Stimulated activated CD4-positive, alpha-beta T cell treated with anti-CD3 and anti-CD28 coated beads, Interleukin-1b, Interleukin-23, amount 100 ng/mL, for 4 hours (primary cell): ENCODE measurements around the gene GFM2.
A peak's percentile ranks its signal among the peaks of the same experiment; 100 is the strongest.
"Not testable (repeated sequence)": the region's sequence is repeated elsewhere in the genome, so short reads cannot be mapped to it uniquely, and the experiment has no call there.

Experiments
- DNase-seq, 2 donors: peaks; one replicate each; pipeline ENCODE4 v3.0.0-alpha.2; 2020; ENCODE audit warnings: low read depth in 2 of 2

Gene GFM2, protein sequence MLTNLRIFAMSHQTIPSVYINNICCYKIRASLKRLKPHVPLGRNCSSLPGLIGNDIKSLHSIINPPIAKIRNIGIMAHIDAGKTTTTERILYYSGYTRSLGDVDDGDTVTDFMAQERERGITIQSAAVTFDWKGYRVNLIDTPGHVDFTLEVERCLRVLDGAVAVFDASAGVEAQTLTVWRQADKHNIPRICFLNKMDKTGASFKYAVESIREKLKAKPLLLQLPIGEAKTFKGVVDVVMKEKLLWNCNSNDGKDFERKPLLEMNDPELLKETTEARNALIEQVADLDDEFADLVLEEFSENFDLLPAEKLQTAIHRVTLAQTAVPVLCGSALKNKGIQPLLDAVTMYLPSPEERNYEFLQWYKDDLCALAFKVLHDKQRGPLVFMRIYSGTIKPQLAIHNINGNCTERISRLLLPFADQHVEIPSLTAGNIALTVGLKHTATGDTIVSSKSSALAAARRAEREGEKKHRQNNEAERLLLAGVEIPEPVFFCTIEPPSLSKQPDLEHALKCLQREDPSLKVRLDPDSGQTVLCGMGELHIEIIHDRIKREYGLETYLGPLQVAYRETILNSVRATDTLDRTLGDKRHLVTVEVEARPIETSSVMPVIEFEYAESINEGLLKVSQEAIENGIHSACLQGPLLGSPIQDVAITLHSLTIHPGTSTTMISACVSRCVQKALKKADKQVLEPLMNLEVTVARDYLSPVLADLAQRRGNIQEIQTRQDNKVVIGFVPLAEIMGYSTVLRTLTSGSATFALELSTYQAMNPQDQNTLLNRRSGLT

DNA sequence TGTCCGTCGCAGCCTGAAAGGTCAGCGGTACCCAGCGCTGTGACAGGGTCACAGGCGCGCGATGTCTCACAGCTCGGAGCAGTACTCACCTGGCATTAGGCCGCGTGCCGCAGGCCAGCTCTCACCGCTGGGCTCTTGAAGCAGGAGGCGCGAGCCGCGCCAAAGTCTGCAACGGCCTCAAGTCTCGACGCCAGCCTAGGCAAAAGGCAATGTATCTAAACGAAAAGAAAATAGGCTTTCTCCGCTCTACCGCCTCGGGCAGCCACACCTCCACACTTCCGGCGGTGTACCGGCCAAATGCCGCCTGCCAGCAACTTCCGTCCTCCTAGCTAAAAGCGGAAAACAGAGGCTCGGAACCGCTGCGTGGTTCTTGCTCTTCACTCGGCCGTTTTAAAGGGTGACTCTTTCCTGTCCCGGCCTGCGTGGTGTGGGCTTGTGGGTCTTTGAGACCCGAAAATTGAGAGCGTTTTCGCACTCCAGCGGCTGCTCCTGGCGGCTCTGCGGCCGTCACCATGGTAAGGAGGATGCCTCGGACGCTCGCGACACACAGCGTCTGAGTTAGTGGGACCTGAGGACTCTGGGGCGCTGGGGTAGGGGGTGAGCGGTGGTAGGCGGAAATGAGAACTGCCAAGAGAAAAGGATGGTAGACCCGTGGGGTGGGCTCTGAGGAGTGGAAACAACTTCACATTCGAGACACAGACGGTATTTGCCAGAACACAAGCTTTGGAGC lies at the start of gene GFM2, which contains the start of gene NSA2:
GFM2 (minus strand) TSS at position 269 of the 730 bp plus-strand sequence. CDS start 3,375 bp downstream, outside the sequence.
NSA2 (plus strand) TSS at position 401 of the 730 bp plus-strand sequence; CDS start at position 513, 112 bp downstream.
- peak; percentile 85 for DNase-seq

DNA sequence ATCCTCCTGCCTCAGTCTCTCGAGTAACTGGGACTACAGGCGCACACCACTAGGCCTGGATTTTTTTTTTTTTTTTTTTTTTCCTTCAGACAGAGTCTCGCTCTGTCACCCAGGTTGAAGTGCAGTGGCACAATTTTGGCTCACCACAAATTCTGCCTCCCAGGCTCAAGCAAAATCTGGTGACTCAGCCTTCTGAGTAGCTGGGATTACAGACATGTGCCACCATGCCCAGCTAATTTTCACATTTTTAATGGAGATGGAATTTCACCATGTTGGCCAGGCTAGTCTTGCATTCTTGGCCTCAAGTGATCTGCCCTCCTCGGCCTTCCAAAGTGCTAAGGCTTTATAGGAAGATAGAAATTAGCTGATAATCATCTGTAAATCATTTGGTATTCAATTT lies 44.0 kb upstream of the GFM2 start:
- DNase-seq = no peak

DNA sequence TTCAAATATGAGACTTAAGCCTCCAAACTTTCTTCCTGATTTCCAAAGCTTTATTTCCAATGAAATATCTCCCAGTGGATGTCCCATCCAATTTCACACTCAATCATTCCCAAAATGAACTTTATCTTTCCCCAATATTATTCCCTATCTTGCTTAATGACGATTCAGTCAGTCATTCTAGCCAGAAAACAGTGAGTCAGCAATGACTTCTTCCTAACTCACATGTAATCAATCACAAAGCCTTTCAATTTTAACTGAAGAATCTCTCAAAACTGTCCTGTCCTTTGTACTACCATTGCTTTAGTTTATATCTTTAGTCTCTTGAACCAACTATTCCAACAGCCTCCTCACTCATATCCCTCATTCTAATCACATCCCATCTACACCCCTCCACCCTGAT lies 35.0 kb upstream of the GFM2 start:
- no peak for DNase-seq

DNA sequence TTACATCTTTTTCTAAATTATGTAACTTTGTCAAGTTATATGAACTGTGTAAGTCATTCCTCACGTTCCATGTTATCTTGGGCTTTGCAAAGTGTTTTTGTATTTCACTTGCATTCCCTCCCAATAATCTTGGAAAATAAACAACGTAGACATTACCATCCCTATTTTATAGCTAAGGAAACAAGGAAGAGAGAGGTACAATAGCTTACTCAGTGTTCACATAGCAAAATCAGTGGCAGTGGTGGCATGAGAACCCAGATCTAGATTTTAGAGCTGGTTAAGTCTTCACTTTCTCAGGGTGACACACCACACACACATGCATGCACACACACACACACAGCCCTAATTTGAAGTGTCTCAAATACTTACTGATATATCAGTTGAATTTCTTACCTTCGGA lies 34.3 kb upstream of the GFM2 start:
- no peak for DNase-seq

DNA sequence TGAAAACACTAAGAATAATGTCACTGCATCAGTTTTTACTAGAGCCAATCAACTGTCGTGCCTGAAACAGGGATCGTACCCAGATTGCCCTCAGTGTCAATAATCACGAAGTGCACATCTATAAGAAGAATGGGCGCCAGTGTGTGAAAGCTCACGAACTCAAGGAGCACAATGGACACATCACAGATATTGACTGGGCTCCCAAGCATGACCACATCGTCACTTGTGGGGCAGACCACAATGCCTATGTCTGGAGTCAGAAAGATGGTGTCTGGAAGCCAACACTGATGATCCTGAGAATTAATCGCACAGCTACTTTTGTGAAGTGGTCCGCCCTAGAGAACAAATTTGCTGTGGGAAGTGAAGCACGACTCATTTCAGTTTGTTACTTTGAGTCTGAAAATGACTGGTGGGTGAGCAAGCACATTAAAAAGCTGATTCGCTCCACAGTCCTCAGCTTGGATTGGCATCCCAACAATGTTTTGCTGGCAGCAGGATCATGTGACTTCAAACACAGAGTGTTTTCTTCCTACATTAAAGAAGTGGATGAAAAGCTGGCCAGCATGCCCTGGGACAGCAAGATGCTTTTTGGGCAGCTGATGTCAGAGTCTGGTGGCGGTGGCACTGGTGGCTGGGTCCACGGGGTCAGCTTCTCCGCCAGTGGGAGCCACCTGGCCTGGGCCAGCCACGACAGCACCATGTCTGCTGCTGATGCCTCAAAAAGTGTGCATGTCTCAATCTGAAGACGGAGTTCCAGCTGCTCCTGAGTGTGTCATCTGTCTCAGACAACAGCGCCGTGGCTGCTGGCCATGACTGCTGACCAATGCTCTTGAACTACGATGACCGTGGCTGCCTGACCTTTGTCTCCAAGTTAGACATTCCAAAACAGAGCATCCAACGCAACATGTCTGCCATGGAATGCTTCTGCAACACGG lies 32.3 kb upstream of the GFM2 start:
- DNase-seq = no peak

DNA sequence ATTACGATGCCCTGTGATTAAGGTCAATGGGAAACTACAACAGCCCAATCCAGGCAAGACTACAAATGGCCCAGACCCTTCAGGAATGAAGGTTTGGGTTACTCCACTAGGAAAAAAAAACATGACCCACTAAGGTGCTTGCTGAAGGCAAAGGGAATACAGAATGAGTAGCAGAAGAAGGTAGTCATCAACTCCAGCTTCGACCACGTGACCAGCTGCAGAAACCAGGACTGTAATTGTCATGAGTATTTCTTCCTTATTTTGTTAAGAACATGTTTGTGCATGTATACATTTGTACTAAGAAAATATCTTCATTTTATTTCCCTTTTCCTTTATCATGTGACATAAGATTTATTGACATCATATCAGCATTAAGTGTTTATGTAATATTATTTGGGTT lies 24.8 kb upstream of the GFM2 start:
- DNase-seq = not testable (repeated sequence)

DNA sequence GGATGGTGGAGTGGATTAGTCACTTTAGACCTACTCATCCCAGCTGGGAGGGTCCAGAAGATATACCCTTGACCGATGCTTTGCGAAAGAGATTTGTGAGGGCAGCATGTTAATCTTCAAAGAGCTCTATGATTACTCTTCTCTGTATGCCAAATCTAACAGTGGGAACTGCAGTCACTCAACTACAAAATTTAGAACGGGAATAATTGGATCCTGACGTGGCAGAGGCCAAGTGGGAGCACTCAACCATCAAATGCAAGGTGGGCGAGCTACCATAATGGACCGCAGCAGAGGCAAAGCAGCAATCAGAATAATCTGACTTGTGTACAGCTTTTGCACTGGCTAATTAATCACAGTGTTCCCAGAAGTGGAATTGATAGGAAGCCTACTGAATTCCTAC lies 20.5 kb upstream of the GFM2 start:
- no peak for DNase-seq

DNA sequence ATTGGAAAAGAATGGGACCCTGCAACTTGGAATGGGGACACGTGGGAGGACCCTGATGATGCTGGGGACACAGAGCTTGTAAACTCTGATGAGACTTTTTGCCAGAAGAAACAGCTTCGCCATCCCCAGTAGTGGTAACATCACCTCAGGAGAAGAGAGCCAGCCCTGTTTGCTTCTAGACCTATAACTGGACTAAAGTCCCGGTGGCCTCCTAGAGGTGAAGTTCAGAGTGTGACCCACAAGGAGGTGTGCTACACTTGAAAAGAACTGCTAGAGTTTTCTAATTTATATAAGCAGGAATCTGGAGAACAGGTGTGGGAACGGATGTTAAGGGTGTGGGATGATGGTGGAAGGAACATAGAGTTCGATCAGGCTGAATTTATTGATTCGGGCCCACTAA lies 19.9 kb upstream of the GFM2 start:
- DNase-seq = no peak

DNA sequence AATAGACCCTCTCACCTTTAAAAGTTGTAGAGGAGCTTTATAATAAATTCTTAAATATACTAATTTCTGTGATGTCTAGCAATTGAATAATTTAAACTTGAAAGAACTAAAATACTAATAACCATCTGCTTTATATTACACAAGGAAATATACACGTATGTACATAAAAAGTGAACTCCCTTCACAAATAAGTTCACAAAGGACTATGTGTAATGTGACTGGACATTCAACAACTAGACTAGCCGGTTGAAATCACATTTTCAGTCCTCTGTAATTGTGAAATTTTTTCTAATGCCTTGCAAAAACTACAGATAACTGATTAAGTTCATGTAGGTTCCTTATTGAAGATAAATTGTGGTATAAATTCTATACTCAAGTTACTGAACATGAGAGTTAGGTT lies 11.7 kb upstream of the GFM2 start:
- DNase-seq = no peak

DNA sequence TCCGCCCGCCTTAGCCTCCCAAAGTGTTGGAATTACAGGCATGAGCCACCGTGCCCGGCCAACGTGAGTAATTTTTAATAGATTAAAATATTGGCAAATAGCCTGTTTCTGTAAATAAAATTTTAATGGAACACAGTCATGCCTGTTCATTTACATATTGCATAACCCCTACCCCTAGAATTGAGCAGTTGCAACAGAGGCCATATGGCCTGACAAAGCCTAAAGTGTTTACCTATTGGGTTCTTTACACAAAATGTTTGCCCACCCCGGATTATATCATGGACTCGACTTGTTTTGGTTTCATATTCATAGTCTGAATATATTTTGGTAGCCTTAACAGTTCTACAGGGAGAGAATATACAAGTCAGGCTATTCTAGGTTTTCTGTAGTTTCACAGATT lies 5.4 kb upstream of the GFM2 start:
- DNase-seq = no peak

DNA sequence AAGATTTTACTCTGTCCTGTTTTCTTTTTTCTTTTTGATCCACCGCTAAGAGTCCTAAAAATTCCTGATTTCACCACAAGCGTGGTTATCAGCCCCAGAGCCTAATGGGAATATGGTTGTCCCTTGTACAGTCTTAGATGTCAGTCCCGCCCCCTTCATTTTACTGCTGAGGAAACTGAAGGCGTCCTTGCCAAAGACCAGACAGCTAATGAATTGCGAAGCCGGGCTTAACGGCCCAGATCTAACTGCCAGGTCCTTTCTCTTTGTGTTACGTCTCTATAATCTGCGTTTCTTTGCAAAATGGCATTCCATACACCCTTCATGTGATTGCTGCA lies 629 bp upstream of the GFM2 start:
- DNase-seq = no peak

DNA sequence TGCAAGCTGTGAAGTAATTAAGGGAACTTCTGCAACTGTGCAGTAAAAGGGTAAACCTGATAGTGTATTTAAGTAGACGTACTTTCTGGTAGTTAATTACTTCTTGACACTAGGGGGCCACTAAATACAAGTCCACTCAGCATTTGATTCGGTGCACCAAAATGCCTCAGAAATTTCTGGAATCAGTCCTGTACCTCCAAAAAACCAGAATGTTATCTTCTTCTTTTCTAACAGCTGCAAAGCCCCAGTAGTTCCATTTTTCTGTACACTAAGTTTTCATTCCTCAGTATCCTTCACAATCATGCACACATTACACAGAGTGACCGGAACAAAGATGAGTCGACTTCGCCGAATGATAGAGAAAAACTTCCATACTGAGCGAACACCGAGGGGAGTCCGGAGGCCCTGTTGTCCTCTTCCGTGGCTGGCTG lies 484 bp downstream of the GFM2 start:
- peak in 1 of 2 donors; percentile 10 for DNase-seq

DNA sequence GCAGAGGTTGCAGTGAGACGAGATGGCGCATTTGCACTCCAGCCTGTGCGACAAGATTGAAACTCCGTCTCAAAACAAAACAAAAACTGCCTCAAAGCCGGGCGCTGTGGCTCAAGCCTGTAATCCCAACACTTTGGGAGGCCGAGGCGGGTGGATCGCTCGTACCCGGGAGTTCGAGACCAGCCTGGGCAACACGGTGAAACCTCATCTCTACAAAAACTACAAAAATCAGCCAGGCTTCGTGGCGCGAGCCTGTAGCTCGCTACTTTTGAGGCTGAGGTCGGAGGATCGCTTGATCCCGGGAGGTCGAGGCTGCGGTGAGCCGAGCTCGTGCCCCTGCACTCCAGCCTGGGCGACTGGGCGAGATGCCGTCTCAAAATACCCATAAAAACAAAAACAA lies 988 bp downstream of the GFM2 start:
- DNase-seq = no peak

DNA sequence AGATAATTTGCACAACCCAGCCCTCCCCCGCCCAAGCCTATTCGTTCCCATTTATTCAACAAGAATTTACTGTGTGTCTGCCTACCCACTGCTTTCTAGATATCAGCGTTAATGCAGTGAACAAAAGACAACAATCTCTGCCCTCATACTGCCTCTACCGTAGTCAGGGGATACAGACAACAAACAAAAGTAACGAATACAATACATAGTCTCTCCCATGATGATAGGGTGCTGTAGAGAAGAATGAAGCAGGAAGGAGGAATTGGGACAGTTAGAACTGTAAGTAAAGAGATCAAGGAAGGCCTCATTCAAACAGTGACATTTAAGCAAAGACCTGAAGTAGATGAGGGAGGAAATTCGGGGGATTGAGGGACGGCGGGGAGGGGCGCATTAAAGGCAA lies 1.7 kb downstream of the GFM2 start:
- no peak for DNase-seq

DNA sequence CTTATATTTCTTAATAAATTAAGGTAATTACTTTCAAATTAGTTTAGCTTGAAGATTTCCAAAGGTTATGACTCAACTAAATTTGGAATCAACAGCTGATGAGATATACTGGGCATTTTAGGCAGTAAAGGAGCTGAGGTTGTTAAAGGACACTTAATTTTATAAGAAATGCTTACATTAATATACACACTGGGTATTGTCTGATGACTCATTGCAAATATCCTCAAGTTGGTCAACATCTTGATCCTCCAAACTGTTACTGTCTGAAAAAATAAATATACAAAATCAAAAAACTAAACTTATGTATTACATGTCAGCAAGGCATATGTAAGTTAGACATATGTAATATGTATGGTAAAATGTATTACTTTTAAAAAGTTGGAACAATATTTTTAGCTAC lies 3.4 kb downstream of the GFM2 start:
- no peak for DNase-seq

DNA sequence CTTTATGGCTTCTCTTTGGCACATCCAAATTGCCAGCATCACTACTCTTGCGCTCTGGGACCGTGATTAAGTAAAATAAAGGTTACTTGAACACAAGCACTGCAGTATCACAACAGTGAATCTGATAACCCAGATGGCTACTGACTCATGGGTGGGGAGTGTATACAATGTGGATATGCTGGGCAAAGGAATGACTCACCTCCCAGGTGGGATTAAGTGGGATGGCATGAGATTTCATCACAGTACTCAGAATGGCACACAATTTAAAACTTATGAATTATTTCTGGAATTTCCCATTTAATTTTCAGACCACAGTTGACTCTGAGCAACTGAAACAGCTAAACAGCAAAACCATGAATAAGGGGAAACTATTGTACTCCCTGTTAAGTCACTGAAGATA lies 4.3 kb downstream of the GFM2 start:
- no peak for DNase-seq

DNA sequence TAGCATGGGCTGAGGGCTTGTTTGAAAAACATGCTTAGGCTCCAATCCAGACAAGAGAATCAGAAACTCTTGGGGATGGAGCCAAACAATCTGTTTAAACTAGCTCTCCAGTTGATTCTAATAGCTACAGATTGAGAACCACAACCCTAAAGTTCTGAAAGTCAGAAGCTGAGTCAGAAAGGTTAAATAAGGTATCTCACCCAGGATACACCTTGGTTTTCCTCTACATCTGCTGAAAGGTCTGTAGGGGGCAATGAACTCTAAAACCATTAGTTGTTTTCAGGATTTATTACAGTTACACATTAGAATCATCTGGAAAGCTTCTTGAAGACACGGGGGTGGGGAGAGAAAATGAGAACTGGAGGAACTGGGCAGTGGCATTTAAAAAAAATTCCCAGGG lies 5.7 kb downstream of the GFM2 start:
- DNase-seq = no peak

DNA sequence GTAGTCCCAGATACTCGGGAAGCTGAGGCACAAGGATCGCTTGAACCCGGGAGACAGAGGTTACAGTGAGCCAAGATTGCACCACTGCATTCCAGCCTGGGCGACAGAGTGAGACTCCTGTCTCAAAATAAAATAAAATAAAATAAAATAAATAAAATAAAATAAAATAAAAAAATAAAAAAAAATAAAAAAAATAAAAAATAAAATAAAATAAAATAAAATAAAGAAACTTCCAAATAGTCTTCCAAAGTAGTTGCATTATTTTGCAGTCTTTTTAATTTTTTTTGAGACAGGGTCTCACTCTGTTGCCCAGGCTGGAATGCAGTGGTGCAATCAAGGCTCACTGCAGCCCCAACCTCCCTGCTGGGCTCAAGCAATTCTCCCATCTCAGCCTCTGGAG lies 18.2 kb downstream of the GFM2 start:
- not testable (repeated sequence) for DNase-seq

DNA sequence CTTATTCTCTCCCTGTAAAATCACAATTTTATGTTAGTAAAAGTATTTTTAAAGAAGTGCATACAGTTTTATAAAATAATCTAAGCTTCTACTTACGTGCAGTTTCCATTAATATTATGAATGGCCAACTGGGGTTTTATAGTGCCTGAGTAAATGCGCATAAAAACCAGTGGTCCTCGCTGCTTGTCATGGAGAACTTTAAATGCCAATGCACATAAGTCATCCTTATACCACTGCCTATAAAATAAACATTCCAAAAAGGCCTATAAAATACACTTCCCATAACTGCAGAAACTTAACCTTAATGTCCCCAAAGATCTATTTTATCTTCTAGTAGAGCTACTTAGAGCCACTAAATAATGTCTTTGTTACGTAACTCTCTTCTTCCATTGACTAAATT lies 28.5 kb downstream of the GFM2 start:
- no peak for DNase-seq

DNA sequence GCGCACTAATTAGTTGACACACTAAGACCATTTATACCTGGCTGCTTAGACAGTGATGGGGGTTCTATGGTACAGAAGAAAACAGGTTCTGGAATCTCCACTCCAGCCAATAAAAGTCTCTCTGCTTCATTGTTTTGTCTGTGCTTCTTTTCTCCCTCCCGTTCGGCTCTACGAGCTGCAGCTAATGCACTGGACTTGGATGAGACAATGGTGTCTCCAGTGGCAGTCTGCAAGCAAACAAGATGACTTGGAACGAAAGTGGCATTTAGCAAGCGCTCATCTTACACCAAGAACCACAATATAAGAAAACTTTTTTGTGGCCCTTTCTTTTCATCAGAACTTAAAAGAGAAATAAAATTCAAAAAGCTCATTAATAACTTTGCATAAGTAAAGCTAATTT lies 30.2 kb downstream of the GFM2 start:
- no peak for DNase-seq

DNA sequence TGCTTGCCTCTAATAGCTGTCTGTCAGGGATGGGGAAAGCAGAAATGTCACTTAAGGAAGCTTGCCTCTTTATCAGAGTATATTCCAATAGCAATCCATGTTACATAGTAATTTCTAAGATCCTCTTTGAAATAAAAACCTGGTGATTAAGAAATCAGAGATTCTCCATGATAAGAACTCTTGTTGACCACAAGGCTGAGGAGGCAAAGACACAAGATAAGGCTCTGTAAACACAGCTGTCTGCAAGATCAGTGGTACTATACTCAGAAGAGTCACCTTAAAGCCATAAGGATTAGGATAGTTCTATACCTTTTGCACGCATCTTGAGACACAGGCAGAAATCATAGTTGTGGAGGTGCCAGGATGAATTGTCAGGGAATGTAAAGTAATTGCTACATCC lies 41.6 kb downstream of the GFM2 start:
- no peak for DNase-seq
